ENCODE data around the gene DPH2. TPM values are rescaled to one million over a fixed set of nuclear protein-coding genes. Genes with fewer than 3 reads are reported as not detected.

Gene DPH2
- total RNA-seq, 2 donors from 2014 or later: 21.4 to 31.0 TPM

DNA sequence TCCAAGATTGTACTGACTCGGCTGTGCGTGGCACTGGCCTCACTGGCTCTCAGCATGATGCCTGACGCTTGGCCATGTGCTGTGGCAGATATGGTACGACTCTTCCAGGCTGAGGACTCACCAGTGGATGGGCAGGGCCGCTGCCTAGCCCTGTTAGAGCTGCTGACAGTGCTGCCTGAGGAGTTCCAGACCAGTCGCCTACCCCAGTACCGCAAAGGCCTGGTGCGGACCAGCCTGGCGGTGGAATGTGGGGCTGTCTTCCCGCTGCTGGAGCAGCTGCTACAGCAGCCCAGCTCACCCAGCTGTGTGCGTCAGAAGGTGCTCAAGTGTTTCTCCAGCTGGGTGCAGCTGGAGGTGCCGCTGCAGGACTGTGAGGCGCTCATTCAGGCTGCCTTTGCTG, 20.1 kb upstream of the DPH2 start:
- Mint-ChIP-seq H3K27ac (no peak overlapping the region), H3K9me3 (no peaks in the 10 kb centered on the region), H3K36me3 (ENCODE audit: insufficient read depth in 2 of 2) (peaks cover 3 to 6% of the 10 kb centered on the region in 2 donors), H3K4me1 (ENCODE audit: low read depth) (peaks cover 55% of the 10 kb centered on the region), H3K4me3 (no peak overlapping the region), H3K27me3 (ENCODE audit: low read depth) (no peaks in the 10 kb centered on the region)
- no peak for DNase-seq
- no peak for ATAC-seq (replicated peaks in 1 of 2)

DNA sequence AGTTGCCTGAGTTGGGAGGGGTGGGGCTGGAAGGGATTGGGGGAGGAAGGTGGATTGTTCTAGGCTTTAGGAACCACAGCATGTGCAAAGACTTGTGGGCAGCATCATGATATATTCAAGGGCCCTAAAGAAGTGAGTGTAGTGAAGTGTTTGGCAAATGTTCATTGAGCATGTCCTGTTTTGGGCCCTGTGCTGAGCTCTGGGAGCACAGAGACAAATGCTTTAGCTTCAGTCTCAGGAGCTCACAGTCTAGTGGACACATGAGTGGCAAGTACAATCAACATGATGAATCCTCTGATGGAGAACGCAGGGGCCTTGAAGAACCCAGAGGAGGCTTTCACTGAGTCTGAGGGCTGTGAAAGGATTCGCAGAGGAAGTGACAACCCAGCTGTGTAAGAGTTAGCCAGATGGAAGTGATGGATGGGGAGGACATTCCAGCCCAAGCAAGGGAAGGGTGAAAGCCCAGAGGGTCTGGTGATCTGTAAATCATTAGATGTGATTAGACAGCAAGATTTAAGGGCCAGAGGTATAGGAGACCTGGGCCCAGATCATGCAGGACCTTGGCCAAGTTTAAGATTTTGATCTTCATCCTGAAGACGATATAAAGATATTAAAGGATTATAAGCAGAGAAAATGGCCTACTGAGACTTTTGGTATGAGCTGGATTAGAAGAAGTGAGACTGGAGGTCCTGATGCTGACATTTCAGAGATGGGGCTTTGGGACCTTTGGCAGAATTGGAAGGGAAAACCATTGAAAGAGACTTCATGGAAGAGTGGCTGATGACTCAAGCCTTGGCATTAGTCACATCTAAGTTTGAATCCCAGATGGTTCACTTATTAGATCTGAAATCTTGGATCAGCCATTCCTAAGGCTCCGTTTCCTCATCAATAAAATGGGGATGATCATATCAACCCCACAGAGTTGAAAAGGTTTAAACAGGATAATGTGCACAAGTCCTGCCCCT, 18.5 kb upstream of the DPH2 start:
- Mint-ChIP-seq H3K9me3 (no peaks in the 10 kb centered on the region), H3K27ac (no peak overlapping the region), H3K4me3 (no peak overlapping the region), H3K36me3 (ENCODE audit: insufficient read depth in 2 of 2) (peaks cover 3 to 5% of the 10 kb centered on the region in 2 donors), H3K27me3 (ENCODE audit: low read depth) (no peaks in the 10 kb centered on the region), H3K4me1 (ENCODE audit: low read depth) (peaks cover 39% of the 10 kb centered on the region)
- ATAC-seq (replicated peaks in 1 of 2) (no peak), DNase-seq (no peak)

DNA sequence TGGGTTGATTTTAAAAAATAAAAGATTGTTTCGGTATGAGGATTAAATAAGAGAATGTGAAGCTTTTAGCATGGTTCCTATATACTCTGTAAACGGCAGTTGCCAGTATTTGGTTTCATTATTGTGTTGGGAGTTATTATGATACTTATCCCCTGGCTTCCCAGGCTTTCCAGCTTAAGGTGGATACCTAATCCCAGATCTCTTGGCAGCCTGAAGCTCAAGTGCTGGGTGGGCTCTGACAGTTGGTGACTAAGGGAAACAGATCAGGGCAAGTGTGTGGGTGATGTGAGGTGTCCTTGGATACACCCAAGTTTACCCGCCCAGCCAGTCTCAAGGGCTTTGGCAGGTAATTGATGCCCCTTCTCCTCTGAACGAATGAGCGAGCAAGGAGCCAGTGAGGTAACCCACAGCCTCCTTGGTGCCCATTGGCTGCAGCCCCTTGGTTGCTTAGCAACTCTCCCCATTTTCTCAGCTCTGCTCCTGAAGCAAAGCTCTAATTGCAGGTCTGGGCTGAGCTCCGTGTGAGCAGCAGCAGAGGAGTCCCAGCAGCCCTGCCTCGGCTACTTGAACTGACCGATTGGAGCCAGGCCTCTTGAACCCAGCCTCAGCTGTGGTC, 17.0 kb upstream of the DPH2 start:
- ATAC-seq (replicated peaks in 1 of 2) (no peak), DNase-seq (no peak)
- no peaks in the 10 kb centered on the region for H3K27me3 Mint-ChIP-seq (ENCODE audit: low read depth)
- no peaks in the 10 kb centered on the region for H3K9me3 Mint-ChIP-seq
- no peak overlapping the region for H3K4me3 Mint-ChIP-seq
- H3K27ac Mint-ChIP-seq: no peak overlapping the region
- peaks cover 4 to 5% of the 10 kb centered on the region in 2 donors for H3K36me3 Mint-ChIP-seq (ENCODE audit: insufficient read depth in 2 of 2)
- peaks cover 32% of the 10 kb centered on the region for H3K4me1 Mint-ChIP-seq (ENCODE audit: low read depth)

DNA sequence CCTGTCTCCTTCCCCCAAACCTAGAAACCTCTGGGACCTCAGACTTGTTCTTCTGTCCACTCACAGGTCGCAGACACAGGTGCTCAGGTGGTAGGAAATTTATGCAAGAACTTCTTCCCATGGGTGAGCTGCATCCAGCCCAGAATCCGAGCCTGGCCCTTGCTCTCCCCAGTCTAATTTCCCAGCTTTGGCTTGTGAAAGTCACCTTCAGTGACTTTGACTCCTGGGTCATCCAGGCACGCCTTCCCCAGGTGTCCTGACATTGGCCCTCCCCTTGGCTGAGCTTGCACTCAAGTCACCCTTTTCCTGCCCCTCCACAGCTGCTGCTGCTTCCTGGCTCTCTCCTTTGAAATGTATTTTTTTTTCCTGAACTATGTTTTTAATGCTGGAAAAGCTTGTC, 16.4 kb upstream of the DPH2 start:
- Mint-ChIP-seq H3K9me3 (no peaks in the 10 kb centered on the region), H3K36me3 (ENCODE audit: insufficient read depth in 2 of 2) (peaks cover 4 to 5% of the 10 kb centered on the region in 2 donors), H3K27ac (no peak overlapping the region), H3K27me3 (ENCODE audit: low read depth) (no peaks in the 10 kb centered on the region), H3K4me1 (ENCODE audit: low read depth) (peaks cover 27% of the 10 kb centered on the region), H3K4me3 (no peak overlapping the region)
- ATAC-seq (replicated peaks in 1 of 2) (no peak), DNase-seq (no peak)

DNA sequence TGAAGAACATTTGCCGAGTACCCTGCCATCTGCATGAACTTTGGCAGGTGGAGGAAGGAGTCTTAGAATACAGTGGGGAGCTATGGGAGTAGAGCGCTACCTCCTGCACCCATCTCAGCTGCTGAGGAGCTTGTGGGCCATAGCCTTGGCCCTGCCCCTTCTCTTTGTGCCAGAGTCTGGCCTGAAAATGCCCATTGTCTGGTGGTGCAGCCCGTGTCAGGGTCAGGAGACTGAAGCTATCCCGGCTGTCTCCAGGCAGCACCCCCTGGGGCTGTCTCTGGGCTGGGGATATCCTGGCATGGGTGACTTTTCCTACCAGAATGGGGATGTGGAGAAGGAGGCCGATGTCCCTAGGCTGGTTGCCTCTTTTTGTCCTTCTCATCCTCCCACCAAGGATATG, 15.8 kb upstream of the DPH2 start:
- Mint-ChIP-seq H3K36me3 (ENCODE audit: insufficient read depth in 2 of 2) (peaks cover 4 to 5% of the 10 kb centered on the region in 2 donors), H3K4me3 (no peak overlapping the region), H3K9me3 (no peaks in the 10 kb centered on the region), H3K27me3 (ENCODE audit: low read depth) (no peaks in the 10 kb centered on the region), H3K4me1 (ENCODE audit: low read depth) (peaks cover 20% of the 10 kb centered on the region), H3K27ac (no peak overlapping the region)
- no peak for ATAC-seq (replicated peaks in 1 of 2)
- no peak for DNase-seq

DNA sequence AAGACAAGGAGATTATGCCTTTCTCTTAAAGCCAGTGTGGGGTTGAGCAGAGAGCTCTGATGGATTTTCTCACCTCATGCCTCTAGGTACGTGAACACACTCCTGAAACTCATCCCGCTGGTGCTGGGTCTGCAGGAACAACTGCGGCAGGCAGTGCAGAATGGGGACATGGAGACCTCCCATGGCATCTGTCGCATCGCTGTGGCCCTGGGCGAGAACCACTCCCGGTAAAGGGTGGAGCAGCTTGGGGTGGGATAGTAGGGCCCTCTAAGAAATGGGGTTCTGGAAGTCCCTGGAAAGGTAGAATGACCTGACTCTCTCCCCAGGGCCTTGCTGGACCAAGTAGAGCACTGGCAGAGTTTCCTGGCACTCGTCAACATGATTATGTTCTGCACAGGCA, 13.6 kb upstream of the DPH2 start:
- H3K36me3 Mint-ChIP-seq (ENCODE audit: insufficient read depth in 2 of 2): peaks cover 0 to 2% of the 10 kb centered on the region in 2 donors
- H3K27me3 Mint-ChIP-seq (ENCODE audit: low read depth): no peaks in the 10 kb centered on the region
- H3K27ac Mint-ChIP-seq: no peak overlapping the region

DNA sequence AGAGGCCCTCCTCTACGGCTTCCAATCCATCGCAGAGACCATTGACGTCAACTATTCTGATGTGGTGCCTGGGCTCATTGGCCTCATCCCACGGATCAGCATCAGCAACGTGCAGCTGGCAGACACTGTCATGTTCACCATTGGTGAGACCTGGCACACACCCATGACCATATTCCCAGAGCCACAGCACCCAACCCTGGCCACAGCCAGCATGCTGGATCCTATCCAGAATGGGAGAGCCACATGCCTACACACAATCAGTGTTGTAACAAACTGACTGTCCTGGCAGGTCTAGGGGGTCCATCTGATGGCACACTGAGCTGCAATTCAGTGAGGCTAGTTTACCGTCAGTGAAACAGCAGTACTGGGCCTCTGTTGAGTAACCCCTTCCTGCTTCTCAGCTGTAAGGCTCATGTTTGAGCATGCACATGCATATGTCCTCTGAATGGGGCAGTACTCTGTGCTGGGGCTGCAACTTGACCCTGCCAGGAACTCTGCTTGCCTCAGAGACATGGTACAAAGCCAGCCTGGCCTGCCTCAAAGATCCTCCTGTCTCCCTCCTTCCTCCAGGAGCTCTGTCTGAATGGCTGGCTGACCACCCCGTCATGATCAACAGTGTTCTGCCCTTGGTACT, 12.3 kb upstream of the DPH2 start:
- Mint-ChIP-seq H3K36me3 (ENCODE audit: insufficient read depth in 2 of 2) (peaks cover 0 to 2% of the 10 kb centered on the region in 2 donors), H3K4me3 (no peak overlapping the region), H3K27ac (no peak overlapping the region), H3K9me3 (no peaks in the 10 kb centered on the region), H3K4me1 (ENCODE audit: low read depth) (no peaks in the 10 kb centered on the region), H3K27me3 (ENCODE audit: low read depth) (no peaks in the 10 kb centered on the region)
- no peak for DNase-seq
- ATAC-seq (replicated peaks in 1 of 2): no peak

More for the DNA sequence above, 13.6 kb upstream of the DPH2 start:
- ATAC-seq (replicated peaks in 1 of 2) (no peak), DNase-seq (no peak)
- Mint-ChIP-seq H3K4me3 (no peak overlapping the region), H3K4me1 (ENCODE audit: low read depth) (peaks cover 3% of the 10 kb centered on the region), H3K9me3 (no peaks in the 10 kb centered on the region)

DNA sequence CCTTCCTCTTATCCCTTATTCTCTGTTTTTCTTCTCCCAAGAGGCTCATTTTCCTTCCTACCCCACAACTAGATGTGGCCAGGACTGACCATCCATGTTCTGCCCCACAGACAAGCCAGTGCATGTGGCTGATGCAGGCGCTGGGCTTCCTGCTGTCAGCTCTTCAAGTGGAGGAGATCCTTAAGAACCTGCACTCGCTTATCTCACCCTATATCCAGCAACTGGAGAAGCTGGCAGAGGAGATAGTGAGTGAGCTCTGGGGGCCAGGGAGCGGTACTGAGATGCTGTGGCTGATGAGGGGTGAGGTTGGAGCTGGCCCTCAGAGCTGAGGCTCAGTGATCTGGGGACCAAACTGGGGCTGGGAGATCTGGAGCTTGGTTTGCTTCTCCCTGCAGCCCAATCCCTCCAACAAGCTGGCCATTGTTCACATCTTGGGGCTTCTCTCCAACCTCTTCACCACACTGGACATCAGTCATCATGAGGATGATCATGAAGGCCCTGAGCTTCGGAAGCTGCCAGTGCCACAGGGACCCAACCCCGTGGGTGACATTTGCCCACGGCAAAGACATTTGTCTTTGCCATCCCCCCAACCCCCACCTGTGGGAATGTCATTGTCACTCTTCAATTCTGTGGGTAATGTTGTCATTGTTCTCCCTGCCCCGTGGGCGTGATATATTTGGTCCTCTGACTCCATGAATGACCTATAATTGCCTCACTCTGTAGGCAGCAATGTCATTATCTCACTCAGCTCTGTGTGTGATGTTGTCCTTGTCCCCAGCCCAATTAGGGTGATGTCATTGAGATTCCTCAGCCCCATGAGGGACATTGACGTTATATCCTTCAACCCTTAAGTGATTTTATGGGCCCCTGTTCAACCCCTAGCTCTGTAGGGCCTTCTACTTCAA, 11.2 kb upstream of the DPH2 start:
- H3K27ac Mint-ChIP-seq: no peak overlapping the region
- H3K4me3 Mint-ChIP-seq: no peak overlapping the region
- no peaks in the 10 kb centered on the region for H3K9me3 Mint-ChIP-seq
- H3K4me1 Mint-ChIP-seq (ENCODE audit: low read depth): no peaks in the 10 kb centered on the region
- H3K27me3 Mint-ChIP-seq (ENCODE audit: low read depth): no peaks in the 10 kb centered on the region
- peaks cover 0 to 2% of the 10 kb centered on the region in 2 donors for H3K36me3 Mint-ChIP-seq (ENCODE audit: insufficient read depth in 2 of 2)
- DNase-seq (no peak), ATAC-seq (replicated peaks in 1 of 2) (no peak)

DNA sequence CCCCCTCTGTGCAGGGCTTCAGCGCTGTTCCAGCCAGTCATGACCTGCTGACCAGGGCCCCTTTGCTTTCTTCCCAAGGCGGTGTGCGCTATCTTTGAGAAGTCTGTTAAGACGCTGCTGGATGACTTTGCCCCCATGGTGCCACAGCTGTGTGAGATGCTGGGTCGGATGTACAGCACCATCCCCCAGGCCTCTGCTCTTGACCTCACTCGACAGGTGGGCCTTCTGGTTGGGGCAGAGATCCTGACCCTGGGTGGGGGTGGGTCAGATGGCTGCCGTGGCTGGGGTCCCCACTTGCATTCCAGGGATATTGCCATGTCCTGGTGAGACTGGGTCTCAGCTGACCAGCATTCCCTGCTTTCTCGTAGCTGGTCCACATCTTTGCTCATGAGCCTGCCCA, 9.0 kb upstream of the DPH2 start:
- Mint-ChIP-seq H3K36me3 (ENCODE audit: insufficient read depth in 2 of 2) (peaks cover 0 to 2% of the 10 kb centered on the region in 2 donors), H3K27ac (no peak overlapping the region), H3K9me3 (no peaks in the 10 kb centered on the region), H3K27me3 (ENCODE audit: low read depth) (no peaks in the 10 kb centered on the region), H3K4me1 (ENCODE audit: low read depth) (no peaks in the 10 kb centered on the region), H3K4me3 (no peak overlapping the region)
- DNase-seq: no peak
- ATAC-seq (replicated peaks in 1 of 2): no peak

DNA sequence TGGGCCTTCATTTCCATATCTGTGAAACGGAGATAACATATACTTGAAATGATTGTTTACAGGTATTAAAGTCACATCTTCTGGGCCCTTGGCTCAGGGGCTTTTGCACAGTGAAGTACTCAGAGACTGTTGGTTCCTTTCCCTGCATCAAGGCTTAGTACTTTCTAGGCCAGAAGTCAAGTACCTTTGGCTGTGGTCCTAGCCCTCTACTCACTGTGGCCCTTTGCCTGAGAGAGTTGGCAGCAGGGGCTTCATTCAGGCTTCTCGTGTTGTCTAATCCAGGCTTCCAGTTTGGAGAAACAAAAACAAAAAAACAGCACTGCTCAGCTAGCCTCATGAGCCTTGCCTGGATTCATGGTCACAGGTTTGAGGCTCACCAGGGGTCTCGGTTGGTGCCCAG, 8.1 kb upstream of the DPH2 start:
- ATAC-seq (replicated peaks in 1 of 2): no peak
- Mint-ChIP-seq H3K36me3 (ENCODE audit: insufficient read depth in 2 of 2) (peaks cover 0 to 2% of the 10 kb centered on the region in 2 donors), H3K27ac (no peak overlapping the region), H3K4me3 (no peak overlapping the region), H3K4me1 (ENCODE audit: low read depth) (no peaks in the 10 kb centered on the region), H3K27me3 (ENCODE audit: low read depth) (no peaks in the 10 kb centered on the region), H3K9me3 (no peaks in the 10 kb centered on the region)
- no peak for DNase-seq

DNA sequence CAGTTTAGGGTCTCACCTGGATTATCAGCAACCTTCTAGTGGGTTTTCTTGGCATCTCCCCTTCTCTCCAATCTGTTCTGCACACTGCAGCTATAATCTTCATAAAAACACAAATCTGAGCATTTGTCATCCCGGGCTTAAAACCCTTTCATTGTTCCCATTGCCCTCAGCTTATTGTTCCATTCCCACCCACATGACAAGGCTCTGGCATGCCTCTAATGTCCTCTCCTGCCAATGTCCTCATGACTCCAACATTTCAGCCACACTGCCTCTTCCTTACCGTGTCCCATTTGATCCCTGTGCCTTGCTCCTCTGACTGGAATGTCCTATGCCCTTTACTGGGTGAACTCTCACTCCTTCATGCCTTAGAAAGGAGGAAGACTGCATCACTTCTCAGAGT, 7.5 kb upstream of the DPH2 start:
- Mint-ChIP-seq H3K27me3 (ENCODE audit: low read depth) (no peaks in the 10 kb centered on the region), H3K4me1 (ENCODE audit: low read depth) (no peaks in the 10 kb centered on the region), H3K4me3 (no peak overlapping the region), H3K9me3 (no peaks in the 10 kb centered on the region), H3K27ac (no peak overlapping the region), H3K36me3 (ENCODE audit: insufficient read depth in 2 of 2) (no peaks in the 10 kb centered on the region)
- ATAC-seq (replicated peaks in 1 of 2): no peak
- DNase-seq: no peak

DNA sequence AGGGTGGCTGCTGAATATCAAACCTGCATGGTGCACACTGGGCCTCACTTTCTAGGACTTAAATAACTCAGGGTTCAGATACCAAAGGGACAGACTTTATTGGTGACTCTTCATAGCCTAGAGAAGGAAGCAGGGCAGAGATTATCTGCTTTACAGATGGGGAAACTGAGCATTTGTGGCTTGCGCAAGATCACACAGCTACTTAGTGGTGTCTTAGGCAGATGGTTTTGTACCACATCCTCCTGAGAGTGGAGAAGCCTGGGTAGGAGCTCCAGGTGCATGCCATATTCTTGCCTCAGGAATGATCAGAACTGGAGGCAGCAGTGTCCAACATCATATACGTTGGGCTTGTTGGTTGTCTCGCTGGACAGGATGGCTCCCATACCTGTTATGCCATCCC, 6.8 kb upstream of the DPH2 start:
- no peaks in the 10 kb centered on the region for H3K9me3 Mint-ChIP-seq
- no peaks in the 10 kb centered on the region for H3K36me3 Mint-ChIP-seq (ENCODE audit: insufficient read depth in 2 of 2)
- ATAC-seq (replicated peaks in 1 of 2) (no peak), DNase-seq (no peak)
- no peak overlapping the region for H3K4me3 Mint-ChIP-seq
- no peak overlapping the region for H3K27ac Mint-ChIP-seq
- no peaks in the 10 kb centered on the region for H3K4me1 Mint-ChIP-seq (ENCODE audit: low read depth)
- H3K27me3 Mint-ChIP-seq (ENCODE audit: low read depth): no peaks in the 10 kb centered on the region

All from activated T-cell treated with anti-CD3 and anti-CD28 coated beads, Interleukin-2, amount 50 U/mL, for 72 hours (primary cell).